ENCODE results near the gene HAPLN3.
A peak's percentile ranks its signal among the peaks of the same experiment; 100 is the strongest.

The HAPLN3 gene

DNA sequence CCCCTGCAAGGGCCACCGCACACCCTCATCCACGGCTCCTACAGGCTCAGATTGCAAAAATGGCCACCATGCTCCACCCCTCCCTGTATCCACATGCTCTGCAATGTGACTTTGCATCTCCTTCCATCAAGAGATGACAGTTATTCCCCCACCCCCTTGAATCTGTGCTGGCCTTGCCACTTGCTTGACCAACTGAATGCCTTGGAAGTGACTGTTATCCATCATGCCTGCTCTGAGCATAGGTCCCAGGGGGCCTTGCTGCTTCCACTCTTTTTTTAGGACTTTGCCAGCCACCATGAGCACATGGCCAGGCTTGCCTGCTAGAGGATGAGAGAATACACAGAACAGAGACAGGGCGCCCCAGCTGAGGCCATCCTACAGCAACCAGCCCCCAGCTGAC lies 13.6 kb downstream of the HAPLN3 start:
- H3K9me3 ChIP-seq (ENCODE audit: insufficient read depth, low read depth, low read length) = no peaks in the 10 kb centered on the region
- H3K9ac ChIP-seq (ENCODE audit: low read depth, low read length, poor library complexity, severe bottlenecking) = no peak overlapping the region
- no peaks in the 10 kb centered on the region for H3K79me2 ChIP-seq (ENCODE audit: insufficient read depth, low read length)
- no peak overlapping the region for H3K4me2 ChIP-seq (ENCODE audit: low read depth, low read length, poor library complexity, severe bottlenecking)
- H3K36me3 ChIP-seq (ENCODE audit: insufficient read depth, low read length) = no peaks in the 10 kb centered on the region
- no peaks in the 10 kb centered on the region for H3K4me1 ChIP-seq (ENCODE audit: insufficient read depth, low read length, poor library complexity, severe bottlenecking)
- H3K27me3 ChIP-seq (ENCODE audit: insufficient read depth, low read length, poor library complexity, severe bottlenecking) = no peaks in the 10 kb centered on the region
- H3K4me3 ChIP-seq (ENCODE audit: low read length, poor library complexity, severe bottlenecking) = no peak overlapping the region
- H3F3A ChIP-seq (ENCODE audit: low read depth) = no peaks in the 10 kb centered on the region
- no peaks in the 10 kb centered on the region for H3K9me2 ChIP-seq (replicated peaks; ENCODE audit: low read depth, low read length)
- no peaks in the 10 kb centered on the region for H4K20me1 ChIP-seq (ENCODE audit: insufficient read depth, low read length, poor library complexity, severe bottlenecking)
- no peak overlapping the region for H2AFZ ChIP-seq (ENCODE audit: low read length)
- TF ChIP-seq, protein P1, sequence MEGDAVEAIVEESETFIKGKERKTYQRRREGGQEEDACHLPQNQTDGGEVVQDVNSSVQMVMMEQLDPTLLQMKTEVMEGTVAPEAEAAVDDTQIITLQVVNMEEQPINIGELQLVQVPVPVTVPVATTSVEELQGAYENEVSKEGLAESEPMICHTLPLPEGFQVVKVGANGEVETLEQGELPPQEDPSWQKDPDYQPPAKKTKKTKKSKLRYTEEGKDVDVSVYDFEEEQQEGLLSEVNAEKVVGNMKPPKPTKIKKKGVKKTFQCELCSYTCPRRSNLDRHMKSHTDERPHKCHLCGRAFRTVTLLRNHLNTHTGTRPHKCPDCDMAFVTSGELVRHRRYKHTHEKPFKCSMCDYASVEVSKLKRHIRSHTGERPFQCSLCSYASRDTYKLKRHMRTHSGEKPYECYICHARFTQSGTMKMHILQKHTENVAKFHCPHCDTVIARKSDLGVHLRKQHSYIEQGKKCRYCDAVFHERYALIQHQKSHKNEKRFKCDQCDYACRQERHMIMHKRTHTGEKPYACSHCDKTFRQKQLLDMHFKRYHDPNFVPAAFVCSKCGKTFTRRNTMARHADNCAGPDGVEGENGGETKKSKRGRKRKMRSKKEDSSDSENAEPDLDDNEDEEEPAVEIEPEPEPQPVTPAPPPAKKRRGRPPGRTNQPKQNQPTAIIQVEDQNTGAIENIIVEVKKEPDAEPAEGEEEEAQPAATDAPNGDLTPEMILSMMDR (conservative IDR thresholded peaks at IDR 0.05; ENCODE audit: low read length) = no peak
- TF ChIP-seq EZH2phosphoT487 (IDR thresholded peaks at IDR 0.05; ENCODE audit: borderline replicate concordance) = no peak

GRCh38 chr15:88880944-88881740 lies 14.2 kb downstream of the HAPLN3 start:
- no peaks in the 10 kb centered on the region for H3K9me3 ChIP-seq (ENCODE audit: insufficient read depth, low read depth, low read length)
- TF ChIP-seq, protein P1 (conservative IDR thresholded peaks at IDR 0.05; ENCODE audit: low read length) = no peak
- no peak for TF ChIP-seq EZH2phosphoT487 (IDR thresholded peaks at IDR 0.05; ENCODE audit: borderline replicate concordance)
- H3K4me2 ChIP-seq (ENCODE audit: low read depth, low read length, poor library complexity, severe bottlenecking) = no peak overlapping the region
- no peaks in the 10 kb centered on the region for H3K27me3 ChIP-seq (ENCODE audit: insufficient read depth, low read length, poor library complexity, severe bottlenecking)
- H3K9ac ChIP-seq (ENCODE audit: low read depth, low read length, poor library complexity, severe bottlenecking) = no peak overlapping the region
- no peak overlapping the region for H3K4me3 ChIP-seq (ENCODE audit: low read length, poor library complexity, severe bottlenecking)
- no peak overlapping the region for H2AFZ ChIP-seq (ENCODE audit: low read length)
- no peaks in the 10 kb centered on the region for H4K20me1 ChIP-seq (ENCODE audit: insufficient read depth, low read length, poor library complexity, severe bottlenecking)
- H3K9me2 ChIP-seq (replicated peaks; ENCODE audit: low read depth, low read length) = no peaks in the 10 kb centered on the region
- no peaks in the 10 kb centered on the region for H3K4me1 ChIP-seq (ENCODE audit: insufficient read depth, low read length, poor library complexity, severe bottlenecking)
- H3K36me3 ChIP-seq (ENCODE audit: insufficient read depth, low read length) = no peaks in the 10 kb centered on the region
- no peaks in the 10 kb centered on the region for H3F3A ChIP-seq (ENCODE audit: low read depth)
- no peaks in the 10 kb centered on the region for H3K79me2 ChIP-seq (ENCODE audit: insufficient read depth, low read length)

DNA sequence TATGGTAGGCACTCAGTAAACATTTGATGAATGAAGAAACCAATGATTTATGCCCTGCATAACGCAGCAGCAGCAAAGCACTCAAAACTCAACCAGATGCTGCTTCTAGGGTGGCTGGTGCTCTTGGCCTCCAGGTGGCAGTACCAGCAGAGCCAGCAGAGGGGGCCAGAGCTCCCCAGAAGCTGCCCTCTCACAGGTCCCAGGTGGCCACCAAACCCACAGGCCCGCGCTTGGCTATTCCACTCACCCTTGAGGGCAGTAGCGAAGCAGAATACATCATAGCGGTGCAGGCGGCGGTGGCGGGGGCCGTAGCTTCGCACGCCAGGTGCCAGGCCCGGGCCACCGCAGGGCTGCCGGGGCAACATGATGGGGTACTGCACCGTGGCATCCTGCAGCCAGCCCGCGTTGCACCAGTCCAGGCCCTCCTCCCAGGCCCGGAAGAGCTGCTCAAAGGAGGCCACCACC lies 16.6 kb downstream of the HAPLN3 start:
- H3K9me3 ChIP-seq (ENCODE audit: insufficient read depth, low read depth, low read length) = no peaks in the 10 kb centered on the region
- H3K9ac ChIP-seq (ENCODE audit: low read depth, low read length, poor library complexity, severe bottlenecking) = no peak overlapping the region
- H3K4me3 ChIP-seq (ENCODE audit: low read length, poor library complexity, severe bottlenecking) = no peak overlapping the region
- no peaks in the 10 kb centered on the region for H3K9me2 ChIP-seq (replicated peaks; ENCODE audit: low read depth, low read length)
- H3F3A ChIP-seq (ENCODE audit: low read depth) = no peaks in the 10 kb centered on the region
- no peaks in the 10 kb centered on the region for H3K36me3 ChIP-seq (ENCODE audit: insufficient read depth, low read length)
- no peaks in the 10 kb centered on the region for H3K4me1 ChIP-seq (ENCODE audit: insufficient read depth, low read length, poor library complexity, severe bottlenecking)
- no peaks in the 10 kb centered on the region for H3K79me2 ChIP-seq (ENCODE audit: insufficient read depth, low read length)
- H2AFZ ChIP-seq (ENCODE audit: low read length) = no peak overlapping the region
- H3K4me2 ChIP-seq (ENCODE audit: low read depth, low read length, poor library complexity, severe bottlenecking) = no peak overlapping the region
- H3K27me3 ChIP-seq (ENCODE audit: insufficient read depth, low read length, poor library complexity, severe bottlenecking) = no peaks in the 10 kb centered on the region
- TF ChIP-seq, protein P1 (conservative IDR thresholded peaks at IDR 0.05; ENCODE audit: low read length) = peak; percentile 86
- TF ChIP-seq EZH2phosphoT487 (IDR thresholded peaks at IDR 0.05; ENCODE audit: borderline replicate concordance) = no peak
- H4K20me1 ChIP-seq (ENCODE audit: insufficient read depth, low read length, poor library complexity, severe bottlenecking) = no peaks in the 10 kb centered on the region
